GM21360 (cell line): ENCODE data around the gene IL17B.

Experiments
- ATAC-seq: cut with Tn5 transposase; IDR thresholded peaks from one replicate; pipeline ENCODE4 v1.9.1; 2021; ENCODE audit warnings: mild to moderate bottlenecking, moderate library complexity; ENCODE audit not compliant: unreplicated experiment

IL17B gene

DNA sequence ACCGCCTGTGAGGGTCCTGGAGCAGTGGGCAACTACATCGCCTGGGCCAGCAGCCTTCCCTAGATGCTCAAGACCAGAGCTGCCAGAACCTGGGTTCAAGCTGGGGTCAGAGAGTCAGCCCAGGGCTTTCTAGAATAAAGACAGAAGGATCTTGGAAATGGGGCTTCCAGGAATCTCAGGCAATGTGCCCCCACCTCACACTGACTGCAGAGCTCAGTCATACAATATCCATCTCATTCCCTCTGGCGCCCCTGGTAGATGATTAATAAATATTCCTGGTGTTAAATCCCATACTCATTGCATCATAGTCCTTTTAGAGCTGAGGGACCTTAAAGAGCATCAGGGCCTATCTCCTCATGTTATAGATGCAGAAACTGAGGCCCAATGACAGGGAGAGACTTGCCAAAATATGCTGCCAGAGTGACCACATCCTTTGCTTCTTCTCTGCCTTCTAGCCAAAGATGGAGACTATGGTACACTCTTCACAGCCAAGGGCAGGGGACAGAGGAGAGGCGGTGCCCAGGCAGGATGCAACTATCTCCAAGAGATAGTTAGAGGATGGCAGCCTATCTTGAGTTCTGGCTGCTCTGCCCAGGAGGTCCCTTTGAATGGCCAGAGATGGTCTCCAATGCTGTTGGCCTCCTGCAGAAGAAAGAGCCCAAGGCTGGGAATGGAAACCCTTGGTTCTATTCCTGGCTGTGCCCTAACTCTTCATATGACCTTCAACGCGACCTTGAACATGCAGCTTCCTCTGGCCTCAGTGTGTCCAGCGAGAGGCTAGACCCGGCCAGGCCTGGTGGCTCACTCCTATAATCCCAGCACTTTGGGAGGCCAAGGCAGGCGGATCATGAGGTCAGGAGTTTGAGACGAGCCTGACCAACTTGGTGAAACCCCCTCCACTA is 36.2 kb upstream of the IL17B start:
- ATAC-seq, result no peak

DNA sequence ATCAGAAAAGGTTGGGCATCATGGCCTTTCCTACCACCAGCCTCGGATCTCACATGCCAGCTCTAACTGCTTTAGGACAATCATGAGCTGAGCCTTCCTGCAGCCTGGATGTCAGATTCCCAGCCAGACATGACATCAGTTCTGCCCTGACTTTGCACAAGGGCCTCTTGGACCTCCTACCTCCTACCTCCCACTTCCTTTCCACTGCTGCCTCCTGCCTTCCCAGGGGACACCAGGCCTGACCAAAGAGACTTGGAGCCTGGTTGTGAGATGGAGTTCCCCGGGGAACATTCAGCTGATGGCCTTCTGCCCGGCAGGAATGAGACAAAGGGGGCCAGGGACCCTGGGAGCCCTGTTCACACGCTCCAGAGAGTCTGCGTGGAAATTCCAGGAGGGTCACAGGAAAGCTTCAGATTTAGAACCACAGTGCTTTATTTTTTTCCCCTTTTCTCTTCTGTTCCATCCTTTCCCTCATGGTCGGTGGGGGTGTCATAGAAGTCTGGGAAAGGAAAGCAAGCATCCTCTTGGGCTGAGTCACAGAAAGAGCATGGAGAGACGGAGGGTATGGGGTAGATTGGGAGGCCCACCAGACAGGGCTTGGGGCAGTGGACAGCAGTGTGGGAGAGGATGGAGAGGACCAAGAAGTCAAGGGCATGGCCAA is 35.4 kb upstream of the IL17B start:
- no peak for ATAC-seq

DNA sequence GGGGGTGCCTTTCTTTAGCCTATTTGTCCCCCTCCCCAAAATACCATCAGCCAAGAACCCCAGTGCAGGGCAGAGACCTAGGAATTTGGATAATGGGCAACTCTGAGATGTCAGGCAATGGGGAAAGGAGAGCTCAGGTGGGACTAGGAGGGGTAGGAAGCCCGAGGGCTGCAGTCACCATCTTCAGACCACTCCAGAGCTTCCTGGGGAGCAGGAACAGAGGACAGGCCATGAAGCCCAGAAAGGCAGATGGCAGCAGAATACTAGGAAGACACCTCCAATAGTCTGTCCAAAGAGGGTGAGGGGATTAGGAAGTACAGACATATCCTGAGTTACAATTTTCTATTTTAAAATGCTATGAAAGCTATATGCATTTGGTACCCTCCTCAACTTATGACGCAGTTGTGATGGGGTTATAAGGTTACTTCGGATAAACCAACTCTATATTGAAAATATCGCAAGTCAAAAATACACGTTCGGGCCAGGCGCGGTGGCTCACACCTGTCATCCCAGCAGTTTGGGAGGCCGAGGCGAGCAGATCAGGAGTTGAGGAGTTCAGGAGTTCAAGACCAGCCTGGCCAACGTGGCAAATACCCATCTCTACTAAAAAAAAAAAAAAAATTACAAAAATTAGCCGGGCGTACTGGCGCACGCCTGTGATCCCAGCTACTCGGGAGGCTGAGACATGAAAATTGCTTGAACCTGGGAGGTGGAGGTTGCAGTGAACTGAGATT is 34.6 kb upstream of the IL17B start:
- ATAC-seq, result no peak

DNA sequence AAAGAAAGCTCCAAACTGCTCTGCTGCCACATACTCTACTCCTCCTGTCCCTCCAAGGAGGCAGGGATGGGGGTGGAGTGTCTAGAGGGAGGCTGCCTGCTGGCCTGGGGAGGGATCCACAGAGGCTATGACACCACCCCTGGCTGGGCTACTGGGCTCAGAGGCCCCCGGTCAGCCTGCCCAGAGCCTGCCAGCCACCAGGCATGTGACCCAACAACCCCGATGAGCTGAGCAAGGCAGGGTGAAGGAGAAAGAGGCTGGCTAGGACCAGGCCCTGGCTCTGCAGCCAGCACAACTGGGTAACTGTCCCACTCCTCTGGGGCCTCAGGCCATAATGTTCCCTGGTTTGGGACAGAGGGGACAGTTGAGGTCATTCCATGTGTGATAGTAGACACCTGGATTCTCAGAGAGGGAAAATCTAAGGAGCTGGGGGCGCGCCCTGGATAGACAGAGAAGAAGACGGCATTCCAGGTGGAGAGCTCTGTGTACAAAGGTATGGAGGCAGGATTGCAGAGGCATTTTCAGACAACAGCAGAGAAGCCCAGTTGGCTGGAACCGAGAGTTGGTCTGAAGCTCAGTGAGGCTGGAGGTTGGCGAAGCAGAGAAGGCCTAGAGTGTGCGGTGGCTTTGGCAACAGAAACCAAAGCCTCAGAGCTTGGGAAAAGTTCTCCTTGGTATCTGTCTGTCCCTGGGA is 33.8 kb upstream of the IL17B start:
- ATAC-seq, result no peak

- no peak for ATAC-seq
Observed at GRCh38 chr5:149411738-149412519, 32.8 kb upstream of the IL17B start.

DNA sequence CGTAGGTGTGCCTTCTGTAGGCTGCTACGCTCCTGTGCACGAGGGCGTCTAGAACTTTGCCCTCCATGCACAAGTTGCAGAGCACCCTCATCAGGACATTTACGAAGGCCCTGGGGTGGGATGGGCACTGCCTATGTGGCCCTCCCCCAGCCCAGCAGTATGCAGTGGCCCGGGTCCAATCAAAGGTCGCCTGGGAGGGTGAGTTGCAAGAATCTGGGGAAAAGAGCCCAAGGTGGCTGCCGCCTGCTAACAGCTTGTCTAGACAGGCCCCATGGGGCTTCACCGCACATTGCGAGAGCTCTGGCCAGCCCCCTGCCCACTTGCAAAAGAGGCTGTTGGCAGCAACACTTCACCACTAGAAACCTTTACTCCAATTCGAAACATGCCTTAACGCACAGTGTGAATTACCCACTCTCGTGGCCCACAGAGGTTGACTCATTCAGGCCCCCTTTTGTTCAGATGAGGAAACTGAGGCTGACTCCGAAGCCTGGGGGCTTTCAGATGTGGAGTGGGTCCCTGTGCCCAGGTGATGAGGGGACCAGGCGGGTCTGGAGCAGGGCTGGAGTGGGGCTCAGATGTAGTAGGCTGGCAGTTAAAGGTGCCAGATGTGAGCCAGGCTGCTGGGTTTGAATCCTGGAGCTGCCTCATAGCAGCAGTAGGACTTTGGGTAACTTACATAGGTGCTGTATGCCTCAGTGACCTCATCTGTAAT is 31.8 kb upstream of the IL17B start:
- no peak for ATAC-seq

DNA sequence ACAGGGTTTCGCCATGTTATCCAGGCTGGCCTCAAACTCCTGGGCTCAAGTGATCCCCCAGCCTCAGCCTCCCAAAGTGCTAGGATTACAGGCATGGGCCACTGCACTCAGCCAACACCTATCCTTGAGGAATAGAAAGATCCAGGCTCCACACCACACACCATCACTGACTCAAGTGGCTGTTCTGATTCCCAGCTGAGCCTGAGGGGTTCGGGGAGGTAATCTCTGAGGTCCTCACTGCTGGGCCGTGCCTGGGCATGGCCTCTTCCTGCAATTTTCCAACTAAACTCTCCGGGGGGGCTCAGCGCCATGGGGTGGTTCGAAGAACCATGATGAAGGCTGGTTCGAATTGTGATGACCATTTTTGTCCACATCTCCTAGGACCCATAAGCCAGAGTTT is 31.0 kb upstream of the IL17B start:
- no peak for ATAC-seq

GRCh38 chr5:149409268-149409948 is 30.3 kb upstream of the IL17B start:
- ATAC-seq, result no peak

- no peak for ATAC-seq
Observed at GRCh38 chr5:149408252-149409099, 29.4 kb upstream of the IL17B start.

GRCh38 chr5:149407323-149408251 is 28.5 kb upstream of the IL17B start:
- ATAC-seq, result no peak

DNA sequence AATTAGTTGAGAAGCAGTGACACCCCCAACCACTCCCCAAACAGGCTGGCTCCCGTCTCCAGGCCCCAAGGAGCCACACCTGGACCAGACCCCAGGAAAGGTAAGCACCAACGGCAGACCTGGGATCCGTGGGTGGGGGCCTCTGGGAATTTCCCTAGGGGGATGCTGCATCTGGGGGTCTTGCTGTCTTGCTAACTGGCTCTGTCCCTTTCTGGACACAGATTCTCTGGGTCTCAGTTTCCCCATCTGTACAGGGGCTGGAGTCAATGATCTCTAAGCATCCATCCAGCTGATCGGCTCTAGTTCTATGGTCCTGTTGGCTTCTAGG is 27.9 kb upstream of the IL17B start:
- no peak for ATAC-seq

GRCh38 chr5:149406203-149406978 is 27.3 kb upstream of the IL17B start:
- ATAC-seq, result no peak

DNA sequence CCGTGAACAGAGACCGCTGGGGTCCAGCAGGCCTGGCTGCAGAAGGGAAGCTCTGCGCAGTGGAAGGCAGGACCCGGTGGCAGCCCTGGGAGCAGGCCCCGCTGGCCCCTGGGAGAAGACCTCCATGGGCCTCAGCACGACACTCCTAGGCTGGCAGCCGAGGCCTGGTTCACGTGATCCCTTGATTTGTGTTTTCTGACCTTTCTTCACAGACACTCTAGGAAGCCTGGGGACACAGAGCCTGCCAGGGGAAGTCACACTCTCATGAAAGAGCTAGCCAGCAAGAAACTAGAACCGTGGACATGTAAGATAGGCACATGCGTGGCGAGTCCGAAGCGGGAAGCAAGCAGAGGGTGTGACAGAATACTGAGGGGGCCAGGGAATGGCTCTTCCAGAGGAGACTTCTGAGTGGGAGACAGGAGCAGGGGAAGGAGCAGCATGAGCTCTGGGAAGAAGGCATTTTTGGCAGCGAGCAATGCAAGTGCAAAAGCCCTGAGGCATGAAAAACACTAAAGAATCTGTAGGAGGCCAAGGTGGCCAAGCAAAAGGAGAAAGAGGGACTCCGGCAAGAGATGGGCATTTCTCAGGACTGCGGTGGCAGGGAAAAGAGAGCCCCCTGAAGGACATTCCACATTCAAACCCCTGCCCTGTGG is 26.6 kb upstream of the IL17B start:
- ATAC-seq, result no peak

DNA sequence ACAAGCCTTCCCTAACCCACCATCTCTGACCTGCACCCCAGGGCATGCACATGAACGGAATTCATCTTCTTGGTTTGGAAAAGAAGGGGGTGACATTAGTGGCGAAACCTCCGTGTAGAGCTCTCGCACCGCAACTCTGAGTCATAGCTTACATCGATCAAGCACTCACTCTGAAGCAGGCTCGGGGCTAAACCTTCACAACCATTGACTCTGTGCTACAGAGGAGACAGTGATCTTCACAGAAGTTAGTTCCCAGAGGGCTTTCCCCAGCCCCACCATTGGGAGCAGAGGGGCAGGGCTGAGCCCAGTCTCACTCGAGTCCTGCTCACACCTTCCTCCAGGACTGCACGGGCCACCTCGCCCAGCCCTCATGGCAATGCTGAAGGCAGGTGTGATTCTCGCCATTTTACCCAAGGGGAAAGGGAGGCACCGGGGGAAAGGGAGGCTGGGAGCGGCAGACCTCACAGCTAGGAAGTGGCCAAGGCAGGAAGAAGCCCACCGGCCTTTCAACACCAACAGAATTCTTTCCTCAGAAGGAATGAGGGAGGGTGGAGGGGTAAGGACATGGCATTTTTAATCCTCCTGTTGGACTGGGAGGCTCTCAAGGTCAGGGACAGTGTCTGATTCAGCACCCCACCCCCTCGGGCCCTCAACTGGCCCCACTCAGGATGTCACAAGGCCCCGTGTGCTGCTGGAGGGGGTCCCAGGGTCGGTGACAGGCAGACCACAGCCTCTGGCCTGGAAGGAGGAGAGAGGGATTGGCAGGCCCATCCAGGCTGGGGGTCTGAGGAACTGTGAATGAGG is 25.9 kb upstream of the IL17B start:
- ATAC-seq, result no peak
